Mesendoderm (in vitro differentiated cells): ENCODE measurements around the gene GLCE.

Source experiments
- DNase-seq: peaks from one replicate; pipeline ENCODE4 v3.0.0; 2013
- H2AK5ac ChIP-seq: 2 replicates; pipeline ENCODE4 v1.6.1; 2013; ENCODE audit warnings: low read length, inconsistent platforms
- H2BK120ac ChIP-seq: 2 replicates; pipeline ENCODE4 v1.6.1; 2013; ENCODE audit warnings: low read depth, mild to moderate bottlenecking, low read length, moderate library complexity, mixed read lengths
- H2BK15ac ChIP-seq: replicated peaks from 2 replicates; pipeline ENCODE4 v1.6.1; 2013; ENCODE audit warnings: low read depth, mild to moderate bottlenecking, moderate library complexity
- H2BK5ac ChIP-seq: 2 replicates; pipeline ENCODE4 v1.6.1; 2013; ENCODE audit warnings: low read length, inconsistent platforms
- H3K18ac ChIP-seq: 2 replicates; pipeline ENCODE4 v1.6.1; 2013; ENCODE audit warnings: mild to moderate bottlenecking, low read length, mixed read lengths
- H3K23ac ChIP-seq: one replicate; pipeline ENCODE4 v1.6.1; 2013; ENCODE audit warnings: low read length
- H3K27ac ChIP-seq: 2 replicates; pipeline ENCODE4 v1.5.1; 2013; ENCODE audit warnings: low read depth, mild to moderate bottlenecking, inconsistent platforms, low read length, moderate library complexity
- H3K27me3 ChIP-seq: 2 replicates; pipeline ENCODE4 v1.6.1; 2013; ENCODE audit warnings: low read length, control low read depth, mild to moderate bottlenecking, inconsistent platforms; ENCODE audit not compliant: insufficient read depth, poor library complexity
- H3K36me3 ChIP-seq: 2 replicates; pipeline ENCODE4 v1.6.1; 2013; ENCODE audit warnings: low read length, inconsistent platforms; ENCODE audit not compliant: control insufficient read depth, insufficient read depth
- H3K4ac ChIP-seq: one replicate; pipeline ENCODE4 v1.6.1; 2013; ENCODE audit warnings: low read depth, mild to moderate bottlenecking, low read length, moderate library complexity
- H3K4me1 ChIP-seq: 2 replicates; pipeline ENCODE4 v1.6.1; 2013; ENCODE audit warnings: low read depth, low read length, inconsistent platforms; ENCODE audit not compliant: control insufficient read depth
- H3K4me2 ChIP-seq: 2 replicates; pipeline ENCODE4 v1.6.1; 2013; ENCODE audit warnings: low read length
- H3K4me3 ChIP-seq: 2 replicates; pipeline ENCODE4 v1.5.1; 2013; ENCODE audit warnings: mild to moderate bottlenecking, low read length
- H3K56ac ChIP-seq: one replicate; pipeline ENCODE4 v1.6.1; 2013; ENCODE audit warnings: low read length
- H3K79me1 ChIP-seq: 2 replicates; pipeline ENCODE4 v1.6.1; 2013; ENCODE audit warnings: low read length, inconsistent platforms
- H3K79me2 ChIP-seq: 2 replicates; pipeline ENCODE4 v1.6.1; 2013; ENCODE audit warnings: mild to moderate bottlenecking, low read length; ENCODE audit not compliant: control insufficient read depth, insufficient read depth
- H3K9ac ChIP-seq: 2 replicates; pipeline ENCODE4 v1.6.1; 2013; ENCODE audit warnings: low read length, inconsistent platforms
- H4K5ac ChIP-seq: one replicate; pipeline ENCODE4 v1.6.1; 2013; ENCODE audit warnings: low read length
- H4K8ac ChIP-seq: one replicate; pipeline ENCODE4 v1.6.1; 2013; ENCODE audit warnings: low read depth, mild to moderate bottlenecking, control low read depth, low read length, moderate library complexity
- WGBS: extraction: QIAGEN DNeasy Blood & Tissue Kit; methylation state at CpG from one replicate; pipeline ENCODE4 v1.1.7; 2013; ENCODE audit warnings: low lambda C conversion rate, missing lambda C conversion rate; ENCODE audit not compliant: insufficient coverage; ENCODE audit errors: extremely low coverage; 5-methylcytosine and 5-hydroxymethylcytosine counted together

The GLCE gene

DNA sequence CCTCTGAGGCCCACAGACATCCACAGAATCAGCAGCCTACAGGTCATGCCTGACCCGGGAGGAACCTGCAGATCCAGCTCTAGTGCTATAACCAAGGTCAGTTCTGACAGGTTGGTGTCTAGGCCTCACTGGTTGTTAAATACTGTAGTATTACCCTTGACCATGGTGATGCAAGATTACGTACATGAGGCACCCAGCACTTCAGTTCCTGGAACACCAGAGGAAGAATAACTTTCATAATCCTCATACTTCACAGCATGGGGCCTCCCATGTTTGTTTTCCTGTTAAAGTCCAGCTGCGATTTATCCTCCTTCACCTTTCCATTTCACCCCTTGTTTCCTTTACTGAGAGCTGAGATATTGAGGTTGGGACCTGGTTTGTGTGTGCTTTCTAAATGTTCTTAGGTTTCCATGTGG, 34.4 kb upstream of the GLCE start:
- Histone ChIP-seq H3K56ac (no peak overlapping the region), H4K5ac (no peak overlapping the region), H3K4me3 (no peak overlapping the region), H3K27ac (no peak overlapping the region), H3K79me1 (no peaks in the 10 kb centered on the region), H2AK5ac (no peak overlapping the region), H3K23ac (no peak overlapping the region), H3K4me2 (no peak overlapping the region), H3K4me1 (no peaks in the 10 kb centered on the region), H3K9ac (no peak overlapping the region), H2BK15ac (no peak overlapping the region), H3K4ac (no peak overlapping the region), H2BK120ac (no peak overlapping the region), H3K79me2 (no peaks in the 10 kb centered on the region), H3K36me3 (no peaks in the 10 kb centered on the region), H4K8ac (no peak overlapping the region), H3K27me3 (no peaks in the 10 kb centered on the region), H3K18ac (no peak overlapping the region), H2BK5ac (no peak overlapping the region)
- no peak for DNase-seq
- WGBS: no CpG with 5 or more reads among the region's 3 CpGs

DNA sequence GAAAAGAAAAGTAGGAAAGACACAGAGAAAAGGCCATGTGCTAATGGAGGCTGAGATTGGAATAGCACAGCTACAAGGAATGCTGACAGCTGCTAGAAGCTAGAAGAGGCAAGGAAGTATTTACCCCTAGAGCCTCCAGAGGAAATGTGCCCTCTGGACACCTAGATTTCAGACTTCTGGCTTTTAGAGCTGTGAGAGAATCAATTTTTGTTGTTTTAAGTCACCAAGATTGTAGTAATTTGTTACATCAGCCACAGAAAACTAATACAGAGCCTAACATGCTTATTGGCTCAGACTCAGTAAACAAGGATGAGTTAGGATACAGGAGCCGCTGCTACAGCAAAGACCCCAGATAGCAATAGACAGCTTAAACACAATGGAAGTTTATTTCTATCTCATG, 33.1 kb upstream of the GLCE start:
- H3K4me1 ChIP-seq: no peaks in the 10 kb centered on the region
- no peak overlapping the region for H2BK120ac ChIP-seq
- H3K4me3 ChIP-seq: no peak overlapping the region
- H3K4ac ChIP-seq: no peak overlapping the region
- H3K36me3 ChIP-seq: no peaks in the 10 kb centered on the region
- no peak overlapping the region for H2AK5ac ChIP-seq
- no CpG with 5 or more reads among the region's 1 CpG for WGBS
- no peak overlapping the region for H4K8ac ChIP-seq
- no peak for DNase-seq
- no peaks in the 10 kb centered on the region for H3K27me3 ChIP-seq
- H3K79me1 ChIP-seq: no peaks in the 10 kb centered on the region
- no peak overlapping the region for H3K23ac ChIP-seq
- no peak overlapping the region for H3K4me2 ChIP-seq
- H3K56ac ChIP-seq: no peak overlapping the region
- no peak overlapping the region for H2BK15ac ChIP-seq
- no peak overlapping the region for H3K18ac ChIP-seq
- no peak overlapping the region for H2BK5ac ChIP-seq
- no peak overlapping the region for H4K5ac ChIP-seq
- no peak overlapping the region for H3K9ac ChIP-seq
- no peak overlapping the region for H3K27ac ChIP-seq
- H3K79me2 ChIP-seq: no peaks in the 10 kb centered on the region

- no CpG with 5 or more reads among the region's 2 CpGs for WGBS
- Histone ChIP-seq H3K27me3 (no peaks in the 10 kb centered on the region), H3K79me2 (no peaks in the 10 kb centered on the region), H4K8ac (no peak overlapping the region), H2AK5ac (no peak overlapping the region), H2BK120ac (no peak overlapping the region), H3K4me2 (no peak overlapping the region), H3K27ac (no peak overlapping the region), H2BK5ac (no peak overlapping the region), H4K5ac (no peak overlapping the region), H2BK15ac (no peak overlapping the region), H3K9ac (no peak overlapping the region), H3K36me3 (no peaks in the 10 kb centered on the region), H3K4me1 (no peaks in the 10 kb centered on the region), H3K18ac (no peak overlapping the region), H3K23ac (no peak overlapping the region), H3K4me3 (no peak overlapping the region), H3K4ac (no peak overlapping the region), H3K56ac (no peak overlapping the region), H3K79me1 (no peaks in the 10 kb centered on the region)
- no peak for DNase-seq
These were observed 31.6 kb upstream of the GLCE start for GRCh38 chr15:69128667-69129311.

DNA sequence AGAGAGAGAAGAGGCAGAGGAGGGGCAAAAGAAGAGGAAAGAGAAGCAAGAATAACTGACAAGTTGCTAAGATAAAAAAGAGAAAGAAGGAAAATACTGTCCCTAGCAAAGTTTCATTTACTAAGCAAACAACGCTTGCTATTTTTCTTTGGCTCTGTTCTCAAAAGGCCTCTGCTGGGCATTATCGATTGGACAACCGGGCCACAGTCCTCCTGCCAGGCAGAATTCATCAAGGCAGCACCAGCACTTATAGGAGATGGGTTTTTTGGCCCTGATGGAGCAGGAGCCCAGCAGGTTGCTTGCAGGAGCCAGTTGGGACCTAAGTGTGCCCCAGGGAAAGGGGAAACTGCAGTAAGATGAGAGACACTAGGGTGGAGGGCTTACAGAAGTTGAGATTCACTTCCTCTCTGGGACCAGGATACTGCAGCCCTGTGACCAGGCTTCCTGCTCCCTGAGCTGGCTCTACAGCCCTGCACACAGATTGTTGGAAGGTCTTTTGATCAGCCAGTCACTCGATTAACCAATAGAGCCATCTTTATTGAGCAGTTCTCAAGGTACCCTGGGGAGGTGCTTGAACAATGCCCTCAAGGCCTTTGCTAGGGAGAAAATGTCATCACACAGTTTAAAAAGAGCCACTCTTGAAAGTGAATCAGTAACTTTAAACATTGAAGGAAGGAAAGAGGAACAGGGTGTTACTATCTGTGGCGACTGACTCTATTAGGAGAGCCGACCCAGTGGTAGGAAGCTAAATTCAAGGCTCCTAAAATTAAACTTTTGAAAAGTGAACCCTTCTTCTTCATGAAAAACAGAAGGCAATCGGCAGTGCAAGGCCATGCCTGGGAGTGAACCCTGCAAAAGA, 28.8 kb upstream of the GLCE start:
- Histone ChIP-seq H3K4me1 (no peaks in the 10 kb centered on the region), H3K56ac (no peak overlapping the region), H3K9ac (no peak overlapping the region), H3K18ac (no peak overlapping the region), H3K4me3 (no peak overlapping the region), H3K4me2 (no peak overlapping the region), H2AK5ac (no peak overlapping the region), H3K4ac (no peak overlapping the region), H2BK120ac (no peak overlapping the region), H3K27me3 (no peaks in the 10 kb centered on the region), H3K27ac (no peak overlapping the region), H4K5ac (no peak overlapping the region), H3K79me1 (no peaks in the 10 kb centered on the region), H3K79me2 (no peaks in the 10 kb centered on the region), H3K36me3 (no peaks in the 10 kb centered on the region), H2BK5ac (no peak overlapping the region), H4K8ac (no peak overlapping the region), H3K23ac (no peak overlapping the region), H2BK15ac (no peak overlapping the region)
- WGBS: no CpG with 5 or more reads among the region's 7 CpGs
- no peak for DNase-seq

- Histone ChIP-seq H3K23ac (no peak overlapping the region), H3K9ac (no peak overlapping the region), H3K18ac (no peak overlapping the region), H3K4me1 (no peaks in the 10 kb centered on the region), H2BK15ac (no peak overlapping the region), H3K4me3 (no peak overlapping the region), H3K36me3 (no peaks in the 10 kb centered on the region), H4K5ac (no peak overlapping the region), H3K27ac (no peak overlapping the region), H3K56ac (no peak overlapping the region), H3K4me2 (no peak overlapping the region), H4K8ac (no peak overlapping the region), H2AK5ac (no peak overlapping the region), H3K79me2 (no peaks in the 10 kb centered on the region), H3K27me3 (no peaks in the 10 kb centered on the region), H2BK5ac (no peak overlapping the region), H2BK120ac (no peak overlapping the region), H3K4ac (no peak overlapping the region), H3K79me1 (no peaks in the 10 kb centered on the region)
- no CpG with 5 or more reads among the region's 4 CpGs for WGBS
- no peak for DNase-seq
These were observed 28.0 kb upstream of the GLCE start for GRCh38 chr15:69132430-69132829.
